ENCODE measurements around the gene TMEM245. TPM values are rescaled to one million over a fixed set of nuclear protein-coding genes. Genes with fewer than 3 reads are reported as not detected.

Gene TMEM245
- total RNA-seq, 2 experiments from 2014 or later, result 22.0 to 36.1 TPM

DNA sequence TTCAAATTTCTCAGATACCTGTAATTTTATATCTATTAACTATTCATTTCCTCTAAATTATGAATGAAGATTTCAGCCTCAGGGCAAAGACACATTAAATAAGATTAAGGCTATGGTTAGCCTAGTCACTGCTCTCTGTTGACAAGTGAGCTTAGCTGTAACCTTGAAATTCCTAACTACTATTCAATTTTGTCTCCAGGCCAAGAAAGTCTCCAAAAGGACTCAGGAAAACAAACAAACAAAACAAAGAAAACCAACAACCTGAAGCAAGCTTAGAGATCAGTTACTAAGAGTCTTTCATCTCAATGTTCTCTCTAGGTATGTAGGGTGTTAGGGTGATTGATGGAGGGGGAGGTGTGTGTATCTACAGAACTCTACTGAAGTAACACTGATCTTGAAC is 96.9 kb downstream of the TMEM245 start:
- Histone ChIP-seq H4K20me1 (ENCODE audit: insufficient read depth, low read length) (no peaks in the 10 kb centered on the region), H3K27ac (ENCODE audit: low read depth, low read length, poor library complexity, severe bottlenecking) (no peak overlapping the region), H3K9me2 (ENCODE audit: insufficient read depth, low read length) (no peaks in the 10 kb centered on the region), H3K36me3 (ENCODE audit: insufficient read depth, low read length) (peaks cover 81% of the 10 kb centered on the region), H3K4me3 (ENCODE audit: low read depth, low read length, poor library complexity, severe bottlenecking) (no peak overlapping the region), H3K4me1 (ENCODE audit: insufficient read depth, low read length, poor library complexity, severe bottlenecking) (peaks cover 2% of the 10 kb centered on the region), H3K4me2 (ENCODE audit: low read length) (no peak overlapping the region), H3K79me2 (ENCODE audit: insufficient read depth, low read depth, low read length) (no peaks in the 10 kb centered on the region), H3K9me3 (ENCODE audit: low read length) (no peaks in the 10 kb centered on the region), H2AFZ (ENCODE audit: low read length) (no peak overlapping the region)
- no peak for DNase-seq (ENCODE audit: low spot score)
- TF ChIP-seq, protein P1, sequence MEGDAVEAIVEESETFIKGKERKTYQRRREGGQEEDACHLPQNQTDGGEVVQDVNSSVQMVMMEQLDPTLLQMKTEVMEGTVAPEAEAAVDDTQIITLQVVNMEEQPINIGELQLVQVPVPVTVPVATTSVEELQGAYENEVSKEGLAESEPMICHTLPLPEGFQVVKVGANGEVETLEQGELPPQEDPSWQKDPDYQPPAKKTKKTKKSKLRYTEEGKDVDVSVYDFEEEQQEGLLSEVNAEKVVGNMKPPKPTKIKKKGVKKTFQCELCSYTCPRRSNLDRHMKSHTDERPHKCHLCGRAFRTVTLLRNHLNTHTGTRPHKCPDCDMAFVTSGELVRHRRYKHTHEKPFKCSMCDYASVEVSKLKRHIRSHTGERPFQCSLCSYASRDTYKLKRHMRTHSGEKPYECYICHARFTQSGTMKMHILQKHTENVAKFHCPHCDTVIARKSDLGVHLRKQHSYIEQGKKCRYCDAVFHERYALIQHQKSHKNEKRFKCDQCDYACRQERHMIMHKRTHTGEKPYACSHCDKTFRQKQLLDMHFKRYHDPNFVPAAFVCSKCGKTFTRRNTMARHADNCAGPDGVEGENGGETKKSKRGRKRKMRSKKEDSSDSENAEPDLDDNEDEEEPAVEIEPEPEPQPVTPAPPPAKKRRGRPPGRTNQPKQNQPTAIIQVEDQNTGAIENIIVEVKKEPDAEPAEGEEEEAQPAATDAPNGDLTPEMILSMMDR (conservative IDR thresholded peaks at IDR 0.05; ENCODE audit: low read length), result no peak
- no peak for TF ChIP-seq EZH2phosphoT487 (IDR thresholded peaks at IDR 0.05; ENCODE audit: borderline replicate concordance, low read depth, low read length)
- intact Hi-C loops (cut with micrococcal nuclease; ENCODE audit: unreplicated experiment), result no loop called here
- CTCF ChIA-PET (ENCODE audit: unreplicated experiment), result no interaction called here
- no TSS peak for BruUV-seq (replicated peaks)
- POLR2A ChIA-PET, result interaction anchor here (0.7 to 1.0 kb wide), 2 partner anchors 10 to 42 kb away, joined by 3 to 4 read pairs; no protein-coding TSS in a partner anchor

GRCh38 chr9:109020581-109021511 is 98.9 kb downstream of the TMEM245 start:
- Histone ChIP-seq H3K4me1 (ENCODE audit: insufficient read depth, low read length, poor library complexity, severe bottlenecking) (peaks cover 4% of the 10 kb centered on the region), H3K27ac (ENCODE audit: low read depth, low read length, poor library complexity, severe bottlenecking) (no peak overlapping the region), H3K9me2 (ENCODE audit: insufficient read depth, low read length) (no peaks in the 10 kb centered on the region), H3K79me2 (ENCODE audit: insufficient read depth, low read depth, low read length) (no peaks in the 10 kb centered on the region), H3K36me3 (ENCODE audit: insufficient read depth, low read length) (peaks cover 74% of the 10 kb centered on the region), H3K4me2 (ENCODE audit: low read length) (no peak overlapping the region), H3K9me3 (ENCODE audit: low read length) (no peaks in the 10 kb centered on the region), H3K4me3 (ENCODE audit: low read depth, low read length, poor library complexity, severe bottlenecking) (no peak overlapping the region), H2AFZ (ENCODE audit: low read length) (no peak overlapping the region), H4K20me1 (ENCODE audit: insufficient read depth, low read length) (peaks cover 6% of the 10 kb centered on the region; the same call in 1 of the 2 replicates)
- ChIA-PET CTCF (ENCODE audit: unreplicated experiment) (no interaction called here), POLR2A (interaction anchor here (0.9 to 1.3 kb wide), 2 partner anchors 23 to 26 kb away, joined by 3 read pairs; no protein-coding TSS in a partner anchor)
- no peak for DNase-seq (ENCODE audit: low spot score)
- no peak for TF ChIP-seq EZH2phosphoT487 (IDR thresholded peaks at IDR 0.05; ENCODE audit: borderline replicate concordance, low read depth, low read length)
- TF ChIP-seq, protein P1 (conservative IDR thresholded peaks at IDR 0.05; ENCODE audit: low read length), result no peak
- intact Hi-C loops (cut with micrococcal nuclease; ENCODE audit: unreplicated experiment), result no loop called here
- no TSS peak for BruUV-seq (replicated peaks)

GRCh38 chr9:109020113-109020512 is 99.6 kb downstream of the TMEM245 start:
- intact Hi-C loops (cut with micrococcal nuclease; ENCODE audit: unreplicated experiment), result no loop called here
- no TSS peak for BruUV-seq (replicated peaks)
- Histone ChIP-seq H3K27ac (ENCODE audit: low read depth, low read length, poor library complexity, severe bottlenecking) (no peak overlapping the region), H2AFZ (ENCODE audit: low read length) (no peak overlapping the region), H3K9me2 (ENCODE audit: insufficient read depth, low read length) (no peaks in the 10 kb centered on the region), H3K4me3 (ENCODE audit: low read depth, low read length, poor library complexity, severe bottlenecking) (no peak overlapping the region), H3K4me1 (ENCODE audit: insufficient read depth, low read length, poor library complexity, severe bottlenecking) (peaks cover 4% of the 10 kb centered on the region), H4K20me1 (ENCODE audit: insufficient read depth, low read length) (peaks cover 6% of the 10 kb centered on the region; the same call in 1 of the 2 replicates), H3K9me3 (ENCODE audit: low read length) (no peaks in the 10 kb centered on the region), H3K79me2 (ENCODE audit: insufficient read depth, low read depth, low read length) (no peaks in the 10 kb centered on the region), H3K4me2 (ENCODE audit: low read length) (no peak overlapping the region), H3K36me3 (ENCODE audit: insufficient read depth, low read length) (peaks cover 67% of the 10 kb centered on the region)
- TF ChIP-seq, protein P1 (conservative IDR thresholded peaks at IDR 0.05; ENCODE audit: low read length), result no peak
- no peak for TF ChIP-seq EZH2phosphoT487 (IDR thresholded peaks at IDR 0.05; ENCODE audit: borderline replicate concordance, low read depth, low read length)
- POLR2A ChIA-PET, result interaction anchor here (0.9 to 1.3 kb wide), 3 partner anchors 9 to 27 kb away, joined by 3 read pairs; no protein-coding TSS in a partner anchor
- no peak for DNase-seq (ENCODE audit: low spot score)
- CTCF ChIA-PET (ENCODE audit: unreplicated experiment), result no interaction called here

All from OCI-LY7 (cell line).